GM19099 (cell line): Measurements from ENCODE around the gene RIOX2.

ENCODE experiments used
- POLR2A ChIP-seq: IDR thresholded peaks from 3 replicates; pipeline ENCODE4 v1.6.1; 2011; ENCODE audit warnings: low read depth; ENCODE audit not compliant: insufficient read length; ENCODE audit errors: extremely low read depth

Gene RIOX2

DNA sequence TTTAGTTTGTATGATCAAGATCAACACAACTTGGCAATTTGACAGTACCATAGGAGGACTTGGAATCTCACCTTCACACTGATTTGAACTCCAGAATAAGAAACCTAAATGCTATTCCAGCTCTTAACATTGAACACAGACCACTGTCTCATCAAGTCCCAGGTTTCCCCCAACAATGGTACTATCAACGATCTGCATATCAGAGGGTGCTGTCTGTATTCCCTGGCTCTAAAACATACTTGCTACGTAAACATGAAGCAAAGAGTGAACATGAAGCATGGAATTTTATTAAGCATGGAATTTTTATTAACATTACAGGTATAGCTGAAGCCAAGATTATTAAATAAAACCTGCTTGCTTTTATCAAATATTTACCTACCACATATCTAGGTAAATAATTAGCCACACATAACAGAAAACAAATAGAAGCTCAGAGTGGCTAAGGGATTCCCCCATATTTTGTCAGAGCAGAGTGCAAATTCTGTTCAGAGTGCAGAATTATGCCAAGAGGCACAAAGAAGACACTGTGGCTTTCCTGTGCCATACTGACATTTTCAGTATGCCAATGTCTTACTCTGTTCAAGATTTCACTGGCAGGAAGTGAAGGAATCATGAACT is 22.2 kb upstream of the RIOX2 start:
- no peak for TF ChIP-seq POLR2A

DNA sequence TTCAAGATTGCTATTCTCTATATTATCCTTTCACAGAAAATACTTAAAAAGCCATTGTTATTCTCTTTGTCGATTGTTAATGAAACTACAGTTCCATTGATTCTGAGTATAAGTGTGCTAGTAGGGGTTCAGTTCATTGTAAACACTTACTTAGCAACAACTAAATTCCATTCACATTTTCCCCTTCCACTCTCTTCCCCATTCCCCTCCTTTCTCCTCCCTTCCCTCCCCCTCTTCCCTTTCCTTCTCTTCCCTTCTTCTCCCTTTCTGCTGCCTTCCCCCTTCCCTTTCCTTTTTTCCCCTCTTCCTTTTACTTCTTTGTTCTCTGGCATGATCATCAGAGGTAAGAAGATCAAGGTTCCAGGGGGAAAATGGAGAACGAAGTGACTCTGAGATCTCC is 21.3 kb upstream of the RIOX2 start:
- TF ChIP-seq POLR2A = no peak

DNA sequence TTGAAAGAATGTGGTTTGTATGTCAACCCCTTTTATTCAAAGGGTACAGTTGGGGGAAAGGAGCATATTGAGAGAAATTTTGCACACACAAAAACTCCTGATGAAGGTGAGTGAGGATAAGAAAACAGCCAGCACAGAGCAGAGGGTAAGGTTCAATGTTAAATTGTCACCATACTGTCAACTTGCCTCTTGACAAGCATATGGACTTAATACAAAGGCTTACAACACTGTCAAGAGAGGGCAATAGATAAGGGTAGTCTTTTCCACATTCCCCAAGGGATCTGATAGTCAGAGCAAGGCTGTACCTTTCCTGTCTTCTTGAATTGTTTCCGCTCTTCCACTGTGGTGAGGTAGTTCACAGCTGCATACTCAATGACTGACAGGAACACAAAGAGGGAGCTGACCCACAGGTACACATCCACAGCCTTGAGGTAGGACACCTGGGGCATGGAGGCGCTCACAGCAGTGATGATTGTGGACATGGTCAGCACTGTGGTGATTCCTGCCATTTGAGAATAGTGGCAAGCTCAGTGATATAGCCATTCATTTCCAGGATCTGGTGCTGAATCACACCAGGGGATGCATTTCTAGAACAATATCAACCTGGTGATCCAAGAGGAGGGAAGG is 20.4 kb upstream of the RIOX2 start:
- TF ChIP-seq POLR2A = no peak

DNA sequence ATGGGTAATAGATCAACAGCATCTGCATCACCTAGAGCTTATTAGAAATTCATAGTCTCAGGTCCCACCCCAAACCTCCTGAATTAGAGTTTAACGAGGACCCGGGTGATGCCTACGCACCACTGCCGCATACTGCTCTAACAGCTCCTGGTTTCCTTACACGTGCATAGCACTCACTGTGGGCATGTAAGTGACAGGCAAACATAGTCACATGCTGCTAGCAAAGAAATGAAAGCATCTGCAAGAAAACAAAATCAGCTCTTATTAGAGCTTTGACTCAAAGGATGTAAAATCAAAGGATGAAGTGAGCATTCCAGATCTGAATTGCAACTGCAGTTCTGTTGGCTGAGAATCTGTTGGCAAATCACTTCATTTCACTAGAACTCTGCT is 19.1 kb upstream of the RIOX2 start:
- no peak for TF ChIP-seq POLR2A

DNA sequence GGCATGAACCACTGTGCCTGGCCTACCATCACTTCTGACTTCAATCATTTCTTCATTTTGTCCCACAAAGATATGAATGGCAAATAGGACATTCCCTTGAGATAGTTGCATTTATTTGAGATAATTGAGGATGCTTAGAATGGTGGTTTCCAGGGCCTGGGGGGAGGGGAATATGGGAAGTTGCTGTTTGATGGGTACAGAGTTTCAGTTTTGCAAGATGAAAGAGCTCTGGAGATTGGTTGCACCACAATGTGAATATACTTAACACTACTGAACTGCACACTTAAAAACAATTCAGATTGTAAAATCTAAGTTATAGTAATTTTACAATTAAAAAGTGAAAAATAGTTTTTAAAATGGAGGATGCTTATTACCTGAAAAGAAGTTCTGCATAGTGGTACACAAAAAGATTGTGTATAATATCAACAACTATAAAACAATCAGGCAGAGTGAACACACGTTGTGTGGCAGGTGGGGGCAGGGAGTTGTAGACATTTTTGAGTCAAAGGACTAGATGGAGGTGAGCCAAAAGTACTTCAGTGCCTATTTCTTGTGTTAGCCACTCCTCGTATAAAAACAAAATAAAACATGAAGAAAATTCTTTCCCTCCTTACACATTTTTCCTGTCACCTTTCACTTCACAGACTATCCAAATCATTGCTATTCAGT is 18.5 kb upstream of the RIOX2 start:
- TF ChIP-seq POLR2A = no peak

DNA sequence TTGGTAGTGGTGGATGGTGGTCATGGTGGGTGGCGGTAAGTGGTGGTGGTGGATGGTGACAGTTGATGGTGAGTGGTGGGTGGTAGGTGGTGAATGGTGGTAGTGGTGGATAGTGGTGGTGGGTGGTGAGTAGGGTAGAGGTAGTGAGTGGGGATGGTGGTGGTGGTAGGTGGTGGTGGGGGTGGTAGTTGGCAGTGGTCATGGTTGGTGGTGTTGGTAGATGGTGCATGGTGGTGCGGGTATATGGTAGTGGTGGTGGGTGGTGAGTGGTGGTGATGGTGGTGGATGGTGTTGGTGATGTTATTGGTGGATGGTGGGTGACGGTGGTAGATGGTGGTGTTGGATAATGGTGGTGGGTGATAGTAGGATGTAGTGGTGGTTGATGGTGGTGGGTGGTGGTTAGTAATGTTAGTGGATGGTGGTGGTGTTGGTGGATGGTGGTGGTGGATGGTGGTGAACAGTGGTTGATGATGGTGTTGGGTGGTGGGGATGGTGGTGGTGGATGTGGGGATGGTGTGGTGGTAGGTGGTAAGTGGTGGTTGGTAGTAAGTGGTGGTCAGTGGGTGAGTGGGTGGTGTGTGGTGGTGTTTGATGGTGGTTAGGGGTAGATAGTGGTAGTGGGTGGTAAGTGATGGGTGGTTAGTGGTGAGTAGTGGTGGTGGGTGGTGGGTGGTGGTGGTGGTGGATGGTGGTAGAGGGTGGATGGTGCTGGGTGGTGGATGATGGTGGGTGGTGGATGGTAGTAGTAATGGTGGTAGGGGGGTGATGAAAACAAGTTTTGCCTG is 16.7 kb upstream of the RIOX2 start:
- no peak for TF ChIP-seq POLR2A

DNA sequence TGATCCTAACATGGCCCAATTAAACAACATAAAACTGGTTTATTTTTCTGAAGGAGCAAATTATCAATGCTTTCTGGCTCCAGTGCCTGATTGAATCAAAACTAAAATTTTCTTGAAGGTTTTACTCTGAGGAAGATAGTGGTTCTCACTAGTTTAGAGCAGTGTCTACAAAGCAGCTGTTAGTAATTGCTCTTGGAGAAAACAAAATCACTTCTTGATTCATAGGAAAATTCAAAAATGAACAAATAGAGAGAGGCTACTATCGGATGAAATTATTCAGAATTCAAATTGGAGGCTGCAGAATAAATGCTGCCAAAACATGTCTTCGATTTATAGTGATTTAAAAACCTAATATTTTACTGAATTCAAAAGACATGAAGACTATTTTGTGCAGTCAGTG is 15.1 kb upstream of the RIOX2 start:
- no peak for TF ChIP-seq POLR2A

DNA sequence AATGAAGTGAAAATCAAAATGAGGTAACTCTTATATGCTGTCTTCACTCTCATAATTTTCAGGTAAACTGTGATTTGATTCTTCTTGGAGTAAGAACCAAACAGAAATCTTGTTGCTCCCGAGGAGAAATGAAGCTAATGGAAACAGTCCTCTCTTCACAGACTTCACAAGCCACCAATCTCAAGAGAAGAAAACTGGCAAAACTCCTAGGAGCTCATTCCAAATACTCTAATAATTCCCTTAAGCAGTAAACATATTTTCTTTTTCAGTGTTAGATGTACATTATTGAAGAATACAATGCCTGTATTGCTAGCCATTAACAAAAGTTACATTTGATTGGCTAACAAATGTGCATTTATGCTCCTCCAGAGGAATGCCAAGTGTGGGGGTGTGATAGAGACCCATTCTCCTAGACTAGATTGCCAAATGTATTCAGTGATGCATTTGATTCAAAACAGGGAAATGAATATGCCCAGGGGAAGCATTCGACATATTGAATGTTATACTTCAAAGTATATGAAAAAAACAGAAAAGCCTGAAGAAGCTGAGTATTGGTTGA is 11.8 kb upstream of the RIOX2 start:
- TF ChIP-seq POLR2A = no peak

DNA sequence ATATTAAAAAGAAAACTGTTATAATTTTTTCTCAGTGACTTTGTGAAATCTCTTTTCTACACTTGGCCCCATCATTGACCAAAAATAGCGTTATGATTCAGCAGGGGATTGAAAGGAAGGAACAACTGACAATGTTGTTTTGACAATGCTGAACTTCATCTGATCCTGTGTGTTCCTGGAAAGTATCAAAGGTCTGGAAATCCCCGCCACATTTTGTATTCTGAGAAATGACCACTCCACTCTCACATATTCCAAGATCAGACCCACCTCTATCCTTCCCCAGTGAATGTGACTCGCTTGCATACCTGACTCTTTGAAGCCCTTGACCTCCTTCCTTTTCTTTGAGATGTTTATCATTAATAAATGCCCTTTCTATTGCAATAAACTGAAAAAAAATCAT is 9.7 kb upstream of the RIOX2 start:
- TF ChIP-seq POLR2A = no peak

DNA sequence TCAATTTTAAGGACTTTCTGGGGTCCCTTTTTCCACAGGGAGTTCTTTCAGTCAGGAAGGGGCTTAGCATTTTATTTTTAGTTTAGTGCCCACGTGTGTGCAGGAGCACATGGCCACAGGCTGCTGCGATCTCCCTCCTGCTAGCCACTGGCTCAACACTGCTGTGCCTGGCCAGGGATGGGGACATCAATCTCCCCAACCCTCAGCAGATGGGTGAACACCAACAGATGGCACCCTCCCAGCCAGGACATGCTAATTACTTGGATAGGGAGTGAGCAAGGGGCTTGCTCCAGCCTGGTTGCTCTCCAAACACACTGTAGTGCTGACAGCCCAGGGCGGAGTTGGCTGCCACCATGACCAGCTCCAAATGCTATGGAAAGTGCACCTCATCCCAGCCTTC is 7.4 kb upstream of the RIOX2 start:
- TF ChIP-seq POLR2A = no peak

DNA sequence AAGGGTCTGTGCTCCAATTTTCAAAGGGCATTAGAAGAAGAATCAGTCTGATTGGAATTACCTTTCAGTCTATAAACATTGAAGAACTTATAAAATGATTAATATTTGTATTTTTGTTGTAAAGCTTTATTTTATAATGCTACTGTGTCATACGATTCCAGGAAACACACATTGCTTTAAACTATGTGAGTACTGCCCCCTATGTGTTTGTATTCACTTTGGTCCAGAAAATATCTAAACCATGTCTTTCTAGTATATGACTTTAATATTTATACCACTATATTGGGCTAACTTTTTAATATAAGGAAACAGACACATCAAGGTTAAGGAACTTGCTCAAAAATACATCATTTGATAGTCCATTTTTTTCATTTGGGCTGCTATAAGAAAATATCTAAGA is 3.2 kb upstream of the RIOX2 start:
- TF ChIP-seq POLR2A = no peak

DNA sequence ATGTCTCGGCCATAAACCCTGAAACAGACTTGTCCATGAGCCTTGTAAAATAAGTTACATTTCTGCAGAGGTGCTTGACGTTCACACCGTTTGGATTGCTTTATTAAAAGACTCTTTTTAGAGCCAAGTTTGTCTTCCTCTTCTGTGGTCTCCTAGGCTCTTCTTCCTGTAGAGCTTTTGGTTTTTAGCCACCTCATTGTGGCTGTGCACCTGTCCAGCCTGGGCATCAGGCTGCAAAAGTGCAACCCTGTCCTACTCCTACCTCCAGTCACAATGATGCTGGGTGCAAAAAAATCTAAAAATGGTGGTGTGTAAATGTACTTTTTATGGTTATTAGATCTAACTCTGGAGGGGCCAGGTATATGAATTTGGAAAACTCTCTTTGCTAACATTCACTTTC is 2.8 kb upstream of the RIOX2 start:
- no peak for TF ChIP-seq POLR2A

DNA sequence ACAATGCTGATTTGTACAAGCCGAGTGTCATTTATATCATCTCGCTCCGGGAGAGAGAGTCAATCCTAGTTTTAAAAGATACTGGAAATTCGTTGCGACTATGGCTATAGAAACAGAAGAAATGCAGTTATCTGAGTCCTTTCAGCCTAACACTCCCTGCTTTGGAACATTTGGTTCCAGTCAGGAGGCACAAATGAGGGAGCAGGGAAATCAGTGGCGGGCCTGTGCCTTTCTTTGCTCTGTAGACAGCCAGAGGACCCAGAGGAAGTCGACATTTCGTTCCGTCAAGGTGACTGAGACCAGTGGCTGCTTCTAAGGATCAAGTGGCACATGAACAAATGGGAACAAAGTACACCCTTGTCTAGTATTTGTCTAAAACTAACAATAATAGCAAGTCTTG is 745 bp upstream of the RIOX2 start:
- TF ChIP-seq POLR2A = no peak

DNA sequence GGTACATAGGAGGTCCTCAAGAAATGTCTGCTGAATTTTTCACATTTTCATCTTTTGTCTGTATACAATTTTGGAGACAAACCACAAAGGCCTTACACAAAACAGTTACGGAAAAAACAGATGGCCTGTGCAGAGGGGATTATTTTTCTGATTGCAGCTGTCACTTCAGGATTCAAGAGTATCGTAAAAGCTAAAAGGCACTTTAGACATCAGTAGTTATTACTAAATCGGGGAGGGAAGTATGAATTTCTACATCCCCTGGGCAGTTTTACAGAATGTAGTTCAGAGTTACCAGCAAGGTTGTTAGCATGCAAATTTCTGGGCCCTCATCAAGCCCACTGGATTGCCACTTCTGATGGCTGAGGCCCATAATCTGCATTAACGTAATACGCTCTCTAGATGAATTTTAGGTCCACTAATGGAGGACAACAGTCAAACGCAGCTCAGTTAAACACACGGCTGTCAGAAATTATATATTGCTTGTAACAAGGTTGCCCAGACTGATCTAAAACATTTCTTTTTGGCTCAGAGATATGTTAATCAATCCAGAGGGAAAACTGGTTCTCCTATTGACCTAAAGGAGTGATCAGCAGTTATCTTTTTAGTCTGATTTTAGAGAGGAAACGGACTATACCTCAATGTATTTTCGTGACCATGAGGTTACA is 1.1 kb downstream of the RIOX2 start:
- no peak for TF ChIP-seq POLR2A

DNA sequence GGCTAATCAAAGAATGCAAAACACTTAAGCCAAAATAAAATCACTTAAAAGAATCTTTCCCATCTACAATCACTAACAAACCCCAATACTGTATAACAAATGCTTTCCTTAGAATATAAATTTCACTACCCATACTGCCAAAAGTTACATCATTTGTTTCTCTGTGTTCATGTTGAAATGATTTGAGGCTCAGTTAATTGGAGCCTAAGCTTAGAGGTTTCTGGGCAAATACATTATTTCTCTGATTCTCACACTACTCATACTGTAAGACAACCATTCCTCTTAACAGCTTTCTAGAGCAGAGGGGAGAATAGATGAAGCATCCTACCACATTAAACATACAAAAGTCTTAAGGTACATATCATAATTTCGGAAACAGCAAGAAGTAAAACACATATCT is 2.1 kb downstream of the RIOX2 start:
- TF ChIP-seq POLR2A = no peak

DNA sequence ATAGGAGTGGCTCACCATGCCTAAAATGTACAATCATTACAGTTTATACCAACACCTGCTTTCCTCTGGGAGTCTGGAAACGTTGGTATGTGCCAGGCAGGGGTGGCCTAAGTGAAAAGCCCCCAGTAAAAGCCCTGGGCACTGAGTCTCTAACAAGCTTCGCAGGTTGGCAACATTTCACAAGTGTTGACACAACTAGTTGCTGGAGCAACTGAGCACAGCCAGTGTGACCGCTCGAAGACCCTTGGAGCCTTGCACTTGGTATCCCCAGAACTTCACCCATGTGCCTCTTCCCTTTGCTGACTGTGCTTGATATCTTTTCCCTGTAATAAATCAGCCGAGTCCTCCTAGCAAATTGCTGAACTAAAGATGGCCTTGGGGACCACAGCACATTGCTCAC is 2.7 kb downstream of the RIOX2 start:
- TF ChIP-seq POLR2A = no peak

DNA sequence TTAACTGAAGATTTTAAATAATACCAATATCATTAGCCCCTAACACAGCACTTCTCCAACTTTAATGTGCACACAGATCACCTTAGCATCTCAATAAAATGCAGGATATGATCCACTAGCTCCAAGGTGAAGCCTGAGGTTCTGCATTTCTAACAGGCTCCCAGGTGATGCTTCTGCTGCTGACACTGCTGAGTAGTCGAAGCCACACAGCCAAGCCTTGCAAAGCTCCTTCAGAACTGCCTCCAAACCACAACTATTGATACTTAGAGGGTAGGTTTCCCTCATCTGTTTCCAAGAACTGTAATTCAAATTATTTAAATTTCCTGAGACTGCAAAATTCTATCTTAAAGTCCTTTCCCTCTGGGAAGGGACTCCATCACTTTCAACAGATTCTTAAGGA is 3.9 kb downstream of the RIOX2 start:
- TF ChIP-seq POLR2A = no peak
